Measurements from ENCODE around the gene GOLIM4.
A peak's percentile ranks its signal among the peaks of the same experiment; 100 is the strongest.

DNA sequence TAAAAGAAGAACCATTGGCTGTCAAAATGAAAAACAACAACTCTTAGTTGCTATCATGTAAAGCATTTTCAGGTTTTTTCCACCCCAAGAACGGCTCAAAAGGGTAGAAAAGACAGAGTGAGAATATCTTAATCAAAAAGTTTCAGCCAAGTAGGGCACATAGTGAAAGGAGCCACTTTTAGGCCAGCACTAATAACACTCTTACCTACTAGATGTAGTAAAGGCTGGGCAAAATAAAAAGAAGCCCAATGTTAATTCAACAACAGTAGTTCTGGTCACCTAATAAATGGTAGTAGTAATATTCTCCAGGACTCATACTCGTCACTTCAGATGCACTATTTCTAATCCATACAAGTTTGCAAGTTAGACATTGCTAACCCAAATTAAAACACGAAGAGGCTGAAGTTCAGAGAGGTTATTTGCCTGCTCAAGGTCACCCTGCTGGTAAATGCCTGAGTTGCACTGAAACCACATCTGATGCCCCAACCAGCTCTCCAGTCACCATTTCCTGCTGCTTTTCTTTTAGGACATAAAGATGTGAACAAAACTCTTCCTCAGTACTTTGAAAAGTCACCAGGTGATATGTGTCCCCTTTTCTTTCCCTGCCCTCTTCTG is 7.5 kb downstream of the GOLIM4 start:
- TF ChIP-seq, protein P1, sequence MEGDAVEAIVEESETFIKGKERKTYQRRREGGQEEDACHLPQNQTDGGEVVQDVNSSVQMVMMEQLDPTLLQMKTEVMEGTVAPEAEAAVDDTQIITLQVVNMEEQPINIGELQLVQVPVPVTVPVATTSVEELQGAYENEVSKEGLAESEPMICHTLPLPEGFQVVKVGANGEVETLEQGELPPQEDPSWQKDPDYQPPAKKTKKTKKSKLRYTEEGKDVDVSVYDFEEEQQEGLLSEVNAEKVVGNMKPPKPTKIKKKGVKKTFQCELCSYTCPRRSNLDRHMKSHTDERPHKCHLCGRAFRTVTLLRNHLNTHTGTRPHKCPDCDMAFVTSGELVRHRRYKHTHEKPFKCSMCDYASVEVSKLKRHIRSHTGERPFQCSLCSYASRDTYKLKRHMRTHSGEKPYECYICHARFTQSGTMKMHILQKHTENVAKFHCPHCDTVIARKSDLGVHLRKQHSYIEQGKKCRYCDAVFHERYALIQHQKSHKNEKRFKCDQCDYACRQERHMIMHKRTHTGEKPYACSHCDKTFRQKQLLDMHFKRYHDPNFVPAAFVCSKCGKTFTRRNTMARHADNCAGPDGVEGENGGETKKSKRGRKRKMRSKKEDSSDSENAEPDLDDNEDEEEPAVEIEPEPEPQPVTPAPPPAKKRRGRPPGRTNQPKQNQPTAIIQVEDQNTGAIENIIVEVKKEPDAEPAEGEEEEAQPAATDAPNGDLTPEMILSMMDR (IDR thresholded peaks at IDR 0.05) = peak; percentile 51
- TF ChIP-seq USF1 (IDR thresholded peaks at IDR 0.05; ENCODE audit: borderline replicate concordance, low read depth) = no peak
- TF ChIP-seq ZBTB33 (IDR thresholded peaks at IDR 0.05; ENCODE audit: borderline replicate concordance, low read depth) = no peak
- TF ChIP-seq SIN3A (IDR thresholded peaks at IDR 0.05; ENCODE audit: borderline replicate concordance, low read depth, low read length) = no peak
- TF ChIP-seq, protein P2, sequence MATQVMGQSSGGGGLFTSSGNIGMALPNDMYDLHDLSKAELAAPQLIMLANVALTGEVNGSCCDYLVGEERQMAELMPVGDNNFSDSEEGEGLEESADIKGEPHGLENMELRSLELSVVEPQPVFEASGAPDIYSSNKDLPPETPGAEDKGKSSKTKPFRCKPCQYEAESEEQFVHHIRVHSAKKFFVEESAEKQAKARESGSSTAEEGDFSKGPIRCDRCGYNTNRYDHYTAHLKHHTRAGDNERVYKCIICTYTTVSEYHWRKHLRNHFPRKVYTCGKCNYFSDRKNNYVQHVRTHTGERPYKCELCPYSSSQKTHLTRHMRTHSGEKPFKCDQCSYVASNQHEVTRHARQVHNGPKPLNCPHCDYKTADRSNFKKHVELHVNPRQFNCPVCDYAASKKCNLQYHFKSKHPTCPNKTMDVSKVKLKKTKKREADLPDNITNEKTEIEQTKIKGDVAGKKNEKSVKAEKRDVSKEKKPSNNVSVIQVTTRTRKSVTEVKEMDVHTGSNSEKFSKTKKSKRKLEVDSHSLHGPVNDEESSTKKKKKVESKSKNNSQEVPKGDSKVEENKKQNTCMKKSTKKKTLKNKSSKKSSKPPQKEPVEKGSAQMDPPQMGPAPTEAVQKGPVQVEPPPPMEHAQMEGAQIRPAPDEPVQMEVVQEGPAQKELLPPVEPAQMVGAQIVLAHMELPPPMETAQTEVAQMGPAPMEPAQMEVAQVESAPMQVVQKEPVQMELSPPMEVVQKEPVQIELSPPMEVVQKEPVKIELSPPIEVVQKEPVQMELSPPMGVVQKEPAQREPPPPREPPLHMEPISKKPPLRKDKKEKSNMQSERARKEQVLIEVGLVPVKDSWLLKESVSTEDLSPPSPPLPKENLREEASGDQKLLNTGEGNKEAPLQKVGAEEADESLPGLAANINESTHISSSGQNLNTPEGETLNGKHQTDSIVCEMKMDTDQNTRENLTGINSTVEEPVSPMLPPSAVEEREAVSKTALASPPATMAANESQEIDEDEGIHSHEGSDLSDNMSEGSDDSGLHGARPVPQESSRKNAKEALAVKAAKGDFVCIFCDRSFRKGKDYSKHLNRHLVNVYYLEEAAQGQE (IDR thresholded peaks at IDR 0.05; ENCODE audit: low read depth, low read length) = no peak
- TF ChIP-seq GABPA (IDR thresholded peaks at IDR 0.05; ENCODE audit: low read depth) = no peak
- no peak for TF ChIP-seq POLR2AphosphoS5 (IDR thresholded peaks at IDR 0.05; ENCODE audit: low read depth, low read length)
- TF ChIP-seq EP300 (IDR thresholded peaks at IDR 0.05; ENCODE audit: borderline replicate concordance in 1 of 2, low read depth in 1 of 2, low read length in 1 of 2) = no peak
